HepG2 (cell line): Measurements from ENCODE around the gene ZNF468. TPM values are rescaled to one million over a fixed set of nuclear protein-coding genes. Genes with fewer than 3 reads are reported as not detected.
"Not testable (repeated sequence)": the region's sequence is repeated elsewhere in the genome, so short reads cannot be mapped to it uniquely, and the experiment has no call there.

Experiments
- ATAC-seq: fragments of 200-7000 bp; cut with Tn5 transposase; 3 replicates; pipeline ENCODE4 v1.9.1; 2020; ENCODE audit warnings: mild to moderate bottlenecking, moderate library complexity
- BruUV-seq: library from RNA; stranded (reverse); fragments of 400-500 nt; replicated peaks from 2 replicates; lab custom pipeline; 2021; lab: Mats Ljungman, UMichigan
- CTCF ChIA-PET: fragments of 300-600 bp; formaldehyde crosslinking; extraction: SDS; loops from one replicate; lab custom pipeline; 2021; ENCODE audit warnings: low total read pairs, inconsistent platforms, low intra/inter-chr PET ratio; lab: Yijun Ruan, JAX
- POLR2A ChIA-PET: fragments of 350-600 bp; sonication (Branson Sonifier 250); formaldehyde crosslinking; loops from one replicate; lab custom pipeline; 2020; ENCODE audit warnings: antibody characterized with exemption, inconsistent platforms; lab: Yijun Ruan, JAX
- DNase-seq: peaks from one replicate; pipeline ENCODE4 v3.0.0-alpha.2; 2015; ENCODE audit warnings: low spot score
- FAIRE-seq: peaks from 3 replicates; lab custom pipeline; 2011; peaks lifted over from hg19 to GRCh38; lab: Jason Lieb, UNC
- H2AFZ ChIP-seq: one replicate; pipeline ENCODE4 v1.6.1; 2011; ENCODE audit warnings: low read length, inconsistent platforms
- H3K27ac ChIP-seq: fragments of 300-600 bp; 3 replicates; pipeline ENCODE4 v1.8.0; 2011; ENCODE audit warnings: mixed run types, mild to moderate bottlenecking, mixed read lengths, low read length, inconsistent platforms; ENCODE audit not compliant: insufficient read depth; ENCODE audit errors: extremely low read length
- H3K27me3 ChIP-seq, 2 experiments: fragments of 200-600 bp in 1 of 2; 2 replicates in 1 of 2; 3 replicates in 1 of 2; pipeline versions ENCODE4 v1.6.0 to v1.8.0; 2011; ENCODE audit warnings: low read length in 2 of 2, mild to moderate bottlenecking in 2 of 2, moderate library complexity in 2 of 2, inconsistent platforms in 1 of 2; ENCODE audit not compliant: insufficient read depth in 2 of 2, control insufficient read depth in 1 of 2
- H3K36me3 ChIP-seq, 2 experiments: fragments of 200-600 bp in 1 of 2; replicated peaks in 1 of 2; 2 replicates in 1 of 2; 3 replicates in 1 of 2; pipeline versions ENCODE4 v1.5.1 to v1.8.0; 2011; ENCODE audit warnings: low read length in 2 of 2, inconsistent platforms in 1 of 2; ENCODE audit not compliant: insufficient read depth in 2 of 2, control insufficient read depth in 1 of 2
- H3K4me1 ChIP-seq: 2 replicates; pipeline ENCODE4 v1.5.1; 2012; ENCODE audit warnings: low read length, inconsistent platforms; ENCODE audit not compliant: insufficient read depth
- H3K4me2 ChIP-seq: 2 replicates; pipeline ENCODE4 v1.6.0; 2011; ENCODE audit warnings: low read depth, low read length, inconsistent platforms
- H3K4me3 ChIP-seq, 3 experiments: fragments of 200-600 bp in 1 of 3; sonication (generic), shearing (Covaris generic) in 1 of 3; replicated peaks in 1 of 3; 2 replicates each; pipeline ENCODE4 v1.5.1; 2011 to 2016; ENCODE audit warnings: low read length in 3 of 3, inconsistent platforms in 2 of 3, low read depth in 2 of 3, mild to moderate bottlenecking in 2 of 3, control low read depth in 1 of 3, mixed read lengths in 1 of 3; ENCODE audit not compliant: insufficient read depth in 1 of 3
- H3K79me2 ChIP-seq: one replicate; pipeline ENCODE4 v1.6.1; 2011; ENCODE audit warnings: low read length, inconsistent platforms; ENCODE audit not compliant: insufficient read depth
- H3K9ac ChIP-seq: 2 replicates; pipeline ENCODE4 v1.6.0; 2011; ENCODE audit warnings: mild to moderate bottlenecking, low read depth, low read length, inconsistent platforms; ENCODE audit not compliant: insufficient read depth
- H3K9me3 ChIP-seq: 2 replicates; pipeline ENCODE4 v1.5.1; 2012; ENCODE audit warnings: mild to moderate bottlenecking, low read length
- H4K20me1 ChIP-seq: 2 replicates; pipeline ENCODE4 v1.6.0; 2011; ENCODE audit warnings: inconsistent platforms, mild to moderate bottlenecking, low read length, moderate library complexity; ENCODE audit not compliant: insufficient read depth
- ZBTB10 ChIP-seq: sonication (generic); formaldehyde crosslinking; IDR thresholded peaks from 2 replicates; pipeline ENCODE4 v1.4.0; 2020; ENCODE audit warnings: missing genetic modification reagents, borderline replicate concordance
- ZMAT3 ChIP-seq: sonication (generic); formaldehyde crosslinking; conservative IDR thresholded peaks from 2 replicates; pipeline ENCODE4 v1.7.0; 2021; ENCODE audit warnings: missing genetic modification reagents
- WGBS: methylation state at CpG from one replicate; pipeline ENCODE4 v1.1.6; 2017; ENCODE audit warnings: low lambda C conversion rate; 5-methylcytosine and 5-hydroxymethylcytosine counted together
- in situ Hi-C: cut with HindIII; loops from 2 replicates; pipeline ENCODE4 v1.10.0; 2017; ENCODE audit warnings: low pct_unique_long_range_greater_than_20kb; ENCODE audit not compliant: extremely low pct_ligation_motif_present
- intact Hi-C: fragments of 100-400 bp; cut with micrococcal nuclease; formaldehyde crosslinking; loops from one replicate; pipeline ENCODE4 v1.10.0; 2022; ENCODE audit not compliant: unreplicated experiment
- polyA plus RNA-seq, 8 experiments: library from polyadenylated mRNA; depleted of rRNA in 3 of 8; stranded (reverse) in 7 of 8; unstranded in 1 of 8; fragments of >200 nt; fragmentation: Illumina TruSeq in 4 of 8; extraction: Trizol in 4 of 8; gene quantifications; 2 replicates each; pipeline versions ENCODE4 v1.2.1 to v1.2.3, GENCODE V29; 2011 to 2016; ENCODE audit warnings: low read depth in 4 of 8, missing spikeins in 1 of 8, mixed read lengths in 1 of 8; ENCODE audit not compliant: insufficient read depth in 1 of 8
- total RNA-seq, 5 experiments: library from RNA; depleted of rRNA; stranded (reverse); fragments of >200 nt; fragmentation: Illumina TruSeq; extraction: Trizol; gene quantifications; 2 replicates each; pipeline ENCODE4 v1.2.3, GENCODE V29; 2016; ENCODE audit warnings: low read depth in 1 of 5
- TF ChIP-seq, protein P1 (sequence below), 2 experiments: sonication (generic) in 1 of 2; formaldehyde crosslinking in 1 of 2; IDR thresholded peaks; 2 replicates each; pipeline versions ENCODE4 v1.6.1 to v1.9.0; 2014 to 2022; ENCODE audit warnings: antibody characterized with exemption in 1 of 2, borderline replicate concordance in 1 of 2, inconsistent platforms in 1 of 2, low read depth in 1 of 2, missing genetic modification reagents in 1 of 2
- TF ChIP-seq, protein P2 (sequence below): sonication (generic); formaldehyde crosslinking; conservative IDR thresholded peaks from 2 replicates; pipeline ENCODE4 v1.4.0; 2020; ENCODE audit warnings: missing genetic modification reagents

Gene ZNF468
- total and polyA plus RNA-seq, 2 of the 13 experiments (the other 11 are each of a cell fraction or from before 2014, with no cell fraction given): 8.0 to 19.7 TPM

DNA sequence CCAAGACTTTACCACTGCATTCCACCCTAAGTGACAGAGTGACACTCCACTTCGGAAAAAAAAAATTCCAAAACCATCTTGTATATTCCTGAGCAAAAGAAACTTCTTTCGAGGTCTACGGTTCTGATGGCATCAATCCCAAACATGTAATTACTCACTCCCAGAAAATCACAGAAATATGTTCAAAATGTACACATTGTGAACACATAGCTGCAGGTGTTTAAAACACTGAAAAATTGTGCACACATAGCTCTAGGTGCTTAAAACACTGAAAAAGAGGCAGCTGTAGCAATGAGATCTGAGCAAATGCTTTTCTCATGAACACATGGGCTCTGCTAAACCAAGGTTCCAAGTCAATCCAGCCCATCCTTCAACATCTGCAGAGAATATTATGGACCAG lies 14.0 kb upstream of the ZNF468 start (continued):
- TF ChIP-seq ZBTB10 (CRISPR knock-in tag) (no peak), ZMAT3 (CRISPR knock-in tag) (no peak)
- TF ChIP-seq, protein P1, sequence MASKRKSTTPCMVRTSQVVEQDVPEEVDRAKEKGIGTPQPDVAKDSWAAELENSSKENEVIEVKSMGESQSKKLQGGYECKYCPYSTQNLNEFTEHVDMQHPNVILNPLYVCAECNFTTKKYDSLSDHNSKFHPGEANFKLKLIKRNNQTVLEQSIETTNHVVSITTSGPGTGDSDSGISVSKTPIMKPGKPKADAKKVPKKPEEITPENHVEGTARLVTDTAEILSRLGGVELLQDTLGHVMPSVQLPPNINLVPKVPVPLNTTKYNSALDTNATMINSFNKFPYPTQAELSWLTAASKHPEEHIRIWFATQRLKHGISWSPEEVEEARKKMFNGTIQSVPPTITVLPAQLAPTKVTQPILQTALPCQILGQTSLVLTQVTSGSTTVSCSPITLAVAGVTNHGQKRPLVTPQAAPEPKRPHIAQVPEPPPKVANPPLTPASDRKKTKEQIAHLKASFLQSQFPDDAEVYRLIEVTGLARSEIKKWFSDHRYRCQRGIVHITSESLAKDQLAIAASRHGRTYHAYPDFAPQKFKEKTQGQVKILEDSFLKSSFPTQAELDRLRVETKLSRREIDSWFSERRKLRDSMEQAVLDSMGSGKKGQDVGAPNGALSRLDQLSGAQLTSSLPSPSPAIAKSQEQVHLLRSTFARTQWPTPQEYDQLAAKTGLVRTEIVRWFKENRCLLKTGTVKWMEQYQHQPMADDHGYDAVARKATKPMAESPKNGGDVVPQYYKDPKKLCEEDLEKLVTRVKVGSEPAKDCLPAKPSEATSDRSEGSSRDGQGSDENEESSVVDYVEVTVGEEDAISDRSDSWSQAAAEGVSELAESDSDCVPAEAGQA (IDR thresholded peaks at IDR 0.05; ENCODE audit: low read depth): no peak
- TF ChIP-seq, protein P1 (CRISPR knock-in tag; IDR thresholded peaks at IDR 0.05; ENCODE audit: borderline replicate concordance): no peak
- TF ChIP-seq, protein P2, sequence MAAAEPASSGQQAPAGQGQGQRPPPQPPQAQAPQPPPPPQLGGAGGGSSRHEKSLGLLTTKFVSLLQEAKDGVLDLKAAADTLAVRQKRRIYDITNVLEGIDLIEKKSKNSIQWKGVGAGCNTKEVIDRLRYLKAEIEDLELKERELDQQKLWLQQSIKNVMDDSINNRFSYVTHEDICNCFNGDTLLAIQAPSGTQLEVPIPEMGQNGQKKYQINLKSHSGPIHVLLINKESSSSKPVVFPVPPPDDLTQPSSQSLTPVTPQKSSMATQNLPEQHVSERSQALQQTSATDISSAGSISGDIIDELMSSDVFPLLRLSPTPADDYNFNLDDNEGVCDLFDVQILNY (CRISPR knock-in tag): no peak

GRCh38 chr19:52868031-52868430 lies 10.6 kb upstream of the ZNF468 start:
- in situ Hi-C loops: not testable (repeated sequence)

More at GRCh38 chr19:52868031-52868430, 10.6 kb upstream of the ZNF468 start:
- ATAC-seq, H3K9ac ChIP-seq, H3K36me3 ChIP-seq, H3K79me2 ChIP-seq, H3K4me1 ChIP-seq, CTCF ChIA-PET, POLR2A ChIA-PET, H3K4me2 ChIP-seq, FAIRE-seq, H4K20me1 ChIP-seq, H2AFZ ChIP-seq, H3K27ac ChIP-seq, intact Hi-C loops, DNase-seq, H3K27me3 ChIP-seq, H3K4me3 ChIP-seq, BruUV-seq: not testable (repeated sequence)
- H3K9me3 ChIP-seq: peaks cover 23% of the 10 kb centered on the region
- 91% methylated on average over 11 of the region's 11 CpGs for WGBS
